Renal pelvis (tissue), 4 donors: ENCODE data around the gene LPCAT2. TPM values are rescaled to one million over a fixed set of nuclear protein-coding genes. Genes with fewer than 3 reads are reported as not detected.
"Not testable (repeated sequence)": the region's sequence is repeated elsewhere in the genome, so short reads cannot be mapped to it uniquely, and the experiment has no call there.

Source experiments
- DNase-seq: peaks from one replicate; pipeline ENCODE4 v3.0.0-alpha.2; 2013
- polyA plus RNA-seq, 3 donors: library from polyadenylated mRNA; unstranded; fragments of 120-200 nt; gene quantifications; one replicate each; pipeline ENCODE4 v1.2.1, GENCODE V29; 2013; ENCODE audit not compliant: insufficient read length in 3 of 3

Gene LPCAT2
- polyA plus RNA-seq, 3 donors, result 8.0 to 10.8 (median 8.1) TPM

DNA sequence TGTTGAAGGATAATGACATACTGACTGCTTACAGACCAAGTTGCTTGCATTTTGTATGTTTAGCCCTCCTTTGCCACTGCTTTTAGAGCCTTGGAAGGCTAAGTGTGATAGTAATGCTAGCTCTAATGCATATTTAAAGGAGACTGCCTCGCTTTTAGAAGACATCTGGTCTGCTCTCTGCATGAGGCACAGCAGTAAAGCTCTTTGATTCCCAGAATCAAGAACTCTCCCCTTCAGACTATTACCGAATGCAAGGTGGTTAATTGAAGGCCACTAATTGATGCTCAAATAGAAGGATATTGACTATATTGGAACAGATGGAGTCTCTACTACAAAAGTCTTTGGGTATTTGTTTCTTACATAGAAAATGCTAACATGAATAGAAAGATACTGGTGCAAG is 76.8 kb downstream of the LPCAT2 start:
- DNase-seq, result no peak

DNA sequence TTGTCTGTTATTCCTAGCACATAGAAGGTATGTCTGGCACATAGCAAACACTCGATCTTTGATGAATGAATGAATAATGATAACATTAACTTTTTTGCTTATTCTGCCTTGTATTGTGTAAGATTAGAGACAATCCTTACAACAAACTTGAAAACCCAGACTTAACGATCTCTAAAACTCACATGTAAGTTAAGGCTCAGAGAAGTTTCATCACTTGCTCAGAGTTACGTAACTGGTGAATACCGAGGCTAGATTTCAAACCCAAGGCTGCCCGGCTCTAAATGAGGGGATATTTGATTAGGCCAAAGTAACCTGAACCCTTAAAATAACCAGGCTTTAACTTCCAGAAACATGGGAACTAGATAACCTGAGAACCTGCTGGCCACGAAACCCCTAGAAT is 79.9 kb downstream of the LPCAT2 start:
- DNase-seq, result no peak

DNA sequence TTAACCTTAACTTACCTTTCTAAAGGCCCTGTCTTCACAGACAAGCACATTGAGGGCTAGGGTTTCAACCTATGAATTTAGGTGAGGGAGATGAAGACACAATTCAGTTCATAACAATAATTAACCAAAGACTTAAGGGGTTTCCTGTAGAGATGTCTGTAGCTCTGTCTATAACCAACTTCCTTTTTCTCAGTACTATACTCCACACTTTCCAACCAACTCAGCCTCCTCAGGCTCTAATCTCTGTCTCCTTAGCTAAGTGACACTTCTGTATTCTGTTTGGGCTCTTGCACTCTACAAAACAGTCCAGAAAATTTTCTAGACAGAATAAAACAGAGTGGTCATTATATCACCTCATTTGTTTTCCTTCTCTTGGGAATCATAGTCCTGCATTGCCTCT is 83.4 kb downstream of the LPCAT2 start:
- DNase-seq, result no peak

DNA sequence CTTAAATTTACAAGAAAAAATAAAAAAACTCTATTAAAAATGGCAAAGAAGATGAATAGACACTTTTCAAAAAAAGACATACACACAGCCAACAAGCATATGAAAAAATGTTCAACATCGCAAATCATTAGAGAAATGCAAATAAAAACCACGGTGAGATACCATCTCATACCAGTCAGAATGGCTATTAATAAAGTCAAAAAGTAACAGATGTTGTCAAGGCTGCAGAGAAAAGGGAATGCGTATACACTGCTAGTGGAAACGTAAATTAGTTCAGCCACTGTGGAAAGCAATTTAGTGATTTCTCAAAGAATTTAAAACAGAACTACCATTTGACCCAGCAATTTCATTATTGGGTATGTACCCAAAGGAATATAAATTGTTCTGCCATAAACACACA is 89.1 kb downstream of the LPCAT2 start:
- peak; percentile 35 for DNase-seq

DNA sequence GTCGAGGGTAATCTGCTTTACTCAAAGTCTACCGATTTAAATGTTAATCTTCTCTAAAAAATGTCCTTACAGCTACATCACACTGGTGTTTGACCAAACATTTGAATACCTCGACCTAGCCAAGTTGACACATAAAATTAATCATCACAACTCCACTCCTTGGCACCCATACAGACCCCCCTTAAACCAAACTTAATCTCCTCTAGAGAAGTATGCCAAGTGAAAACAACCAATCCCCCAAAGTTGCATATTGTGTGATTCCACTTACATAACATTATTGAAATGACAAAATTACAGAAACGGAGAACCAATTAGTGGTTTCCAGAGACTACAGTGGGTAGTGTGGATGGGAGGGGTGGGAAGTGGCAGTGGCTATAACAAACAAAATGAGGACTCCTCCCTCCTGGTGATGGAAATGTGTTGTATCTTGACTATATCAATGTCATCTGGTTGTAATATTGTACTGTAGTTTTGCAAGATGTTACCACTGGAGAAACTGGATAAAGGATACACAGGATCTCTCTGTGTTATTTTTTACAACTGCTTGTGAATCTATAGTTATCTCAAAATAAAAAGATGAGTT is 97.0 kb downstream of the LPCAT2 start:
- no peak for DNase-seq

DNA sequence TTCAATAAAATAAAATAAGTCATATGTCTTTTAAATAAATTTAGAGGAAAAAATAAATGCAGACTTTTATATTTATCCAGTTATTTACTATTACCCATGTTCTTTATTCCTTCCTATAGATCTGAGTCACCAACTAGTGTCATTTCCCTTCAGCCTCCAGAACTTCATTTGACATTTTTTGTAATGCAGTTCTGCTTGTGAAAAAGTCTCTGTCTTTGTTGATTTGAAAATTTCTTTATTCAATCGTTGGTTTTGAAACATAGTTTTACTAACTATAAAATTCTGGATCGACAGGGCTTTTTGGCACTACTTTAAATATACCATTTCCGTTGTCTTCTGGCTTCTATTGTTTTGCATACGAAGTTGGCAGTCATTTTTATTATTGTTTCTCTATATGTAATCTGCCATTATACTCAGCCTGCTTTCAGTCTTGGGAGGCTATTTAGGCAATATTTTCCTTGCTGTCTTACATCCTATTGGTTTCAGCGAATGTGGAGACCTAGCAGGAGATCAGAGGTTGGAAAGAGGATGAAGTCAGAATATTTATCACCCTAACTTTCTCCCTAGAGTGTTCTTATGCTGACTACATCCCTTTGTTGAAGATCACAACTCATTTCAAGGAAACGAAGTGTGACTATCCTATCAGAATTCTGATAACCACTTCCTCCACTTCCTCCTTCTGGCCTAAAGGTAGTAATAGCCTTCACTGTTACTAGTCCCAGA is 104.9 kb downstream of the LPCAT2 start:
- no peak for DNase-seq

DNA sequence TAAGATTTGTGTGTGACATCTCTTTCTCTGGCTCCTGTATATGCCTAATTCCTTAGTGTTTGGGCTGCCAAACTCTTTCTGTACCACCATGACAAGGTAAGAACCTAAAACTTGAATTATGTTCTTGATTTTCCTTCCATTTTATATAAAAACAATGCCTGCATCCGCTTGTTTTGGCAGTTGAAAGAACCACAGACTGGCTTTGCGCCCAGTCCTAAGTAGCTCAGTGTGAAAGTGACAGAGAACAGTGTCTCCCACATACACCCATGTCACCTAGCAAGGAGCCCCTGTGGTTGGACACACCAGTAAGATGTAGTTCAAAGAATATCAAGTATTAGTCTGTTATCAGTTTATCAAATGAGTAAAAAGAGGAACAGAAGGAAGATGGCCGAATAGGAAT is 106.2 kb downstream of the LPCAT2 start:
- no peak for DNase-seq

DNA sequence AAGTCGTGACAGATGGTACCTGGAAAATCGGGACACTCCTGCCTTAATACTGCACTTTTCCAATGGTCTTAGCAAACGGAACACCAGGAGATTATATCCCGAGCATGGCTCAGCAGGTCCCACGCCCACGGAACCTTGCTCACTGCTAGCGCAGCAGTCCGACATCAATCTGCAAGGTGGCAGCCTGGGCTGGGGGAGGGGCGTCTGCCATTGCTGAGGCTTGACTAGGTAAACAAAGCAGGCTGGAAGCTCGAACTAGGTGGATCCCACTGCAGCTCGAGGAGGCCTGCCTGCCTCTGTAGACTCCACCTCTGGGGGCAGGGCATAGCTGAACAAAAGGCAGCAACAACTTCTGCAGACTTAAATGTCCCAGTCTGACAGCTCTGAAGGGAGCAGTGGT is 106.8 kb downstream of the LPCAT2 start:
- not testable (repeated sequence) for DNase-seq

DNA sequence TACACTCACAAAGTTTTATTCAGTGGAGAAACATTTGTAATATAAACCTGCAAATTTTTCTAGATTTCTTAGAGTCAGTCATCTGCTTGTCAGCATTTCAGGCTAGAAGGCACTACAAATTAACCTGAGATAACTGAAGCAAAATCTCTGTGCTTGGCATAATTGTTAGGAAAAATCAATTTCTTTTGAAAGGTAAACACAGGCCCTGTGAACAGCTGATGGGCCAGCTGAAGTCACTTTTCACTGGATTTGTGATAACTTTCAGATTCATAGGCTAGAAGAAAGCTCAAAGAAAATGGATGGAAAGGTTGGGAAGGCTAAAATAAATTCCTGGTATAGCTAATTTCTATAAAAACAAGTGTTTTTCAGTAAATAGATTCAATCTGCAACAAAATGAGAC is 112.9 kb downstream of the LPCAT2 start:
- DNase-seq, result no peak

DNA sequence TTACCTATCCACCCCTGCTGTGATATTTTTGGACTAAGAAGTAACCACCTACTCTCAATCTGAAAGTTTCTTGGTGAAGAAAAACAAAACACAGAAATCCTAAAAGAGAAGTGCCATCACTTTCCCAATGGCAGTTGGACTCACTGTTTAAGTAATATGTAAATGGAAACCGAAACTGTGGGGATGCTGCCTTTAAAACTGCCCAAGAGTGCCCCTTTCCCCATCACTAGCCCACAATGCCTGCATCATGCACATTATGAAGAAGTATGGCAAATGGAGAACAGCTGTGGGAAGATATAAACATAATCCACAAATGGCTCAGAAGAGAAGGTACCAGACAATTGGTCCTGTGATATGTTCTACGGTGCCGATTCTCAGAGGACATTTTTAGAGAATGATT is 113.4 kb downstream of the LPCAT2 start:
- DNase-seq, result no peak

DNA sequence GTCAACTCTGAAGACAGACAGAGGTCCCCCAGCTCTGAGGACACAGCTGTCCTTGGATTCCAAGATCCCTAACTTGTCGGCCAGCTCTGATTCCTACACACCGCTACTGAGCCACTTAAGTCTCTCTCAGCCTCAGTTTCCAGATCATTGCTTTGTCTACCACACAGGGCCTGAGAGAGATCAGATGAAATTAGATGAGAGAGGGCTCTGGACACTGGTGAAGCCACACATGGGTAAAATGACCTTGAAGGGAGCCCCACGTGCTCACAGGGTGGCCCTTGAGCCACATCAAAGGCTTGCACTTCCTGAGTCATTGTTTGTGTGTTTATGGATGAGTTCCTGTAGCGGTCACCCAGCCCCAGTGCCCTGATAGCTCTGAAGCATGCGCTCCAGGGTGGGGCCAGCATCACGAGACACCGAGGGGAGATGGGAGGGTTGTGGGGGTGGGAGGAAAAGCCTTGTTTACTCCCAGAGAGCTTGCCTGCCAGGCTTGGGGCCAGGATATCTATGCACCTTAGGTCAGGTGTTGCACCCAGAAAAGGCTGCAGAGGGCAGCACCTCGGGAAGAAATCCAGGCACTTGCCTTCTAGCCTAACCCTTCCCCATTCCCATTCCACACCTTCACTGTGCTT is 114.2 kb downstream of the LPCAT2 start:
- DNase-seq, result no peak

DNA sequence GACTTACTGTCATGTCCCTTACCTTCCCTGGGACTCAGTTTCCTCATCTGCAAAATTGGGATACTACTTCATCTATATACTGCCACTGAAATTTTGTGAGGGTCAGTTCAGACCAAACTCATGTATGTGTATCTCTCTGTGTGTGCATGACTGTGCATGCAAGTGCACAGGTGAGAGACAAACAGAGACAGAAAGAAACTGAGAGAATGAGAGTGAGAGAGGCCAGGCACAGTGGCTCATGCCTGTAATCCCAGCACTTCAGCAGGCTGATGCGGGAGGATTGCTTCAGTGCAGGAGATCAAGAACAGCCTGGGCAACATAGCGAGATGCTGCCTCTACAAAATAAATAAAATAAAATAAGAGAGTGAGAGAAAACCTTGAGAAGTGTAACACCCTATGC is 114.8 kb downstream of the LPCAT2 start:
- no peak for DNase-seq

DNA sequence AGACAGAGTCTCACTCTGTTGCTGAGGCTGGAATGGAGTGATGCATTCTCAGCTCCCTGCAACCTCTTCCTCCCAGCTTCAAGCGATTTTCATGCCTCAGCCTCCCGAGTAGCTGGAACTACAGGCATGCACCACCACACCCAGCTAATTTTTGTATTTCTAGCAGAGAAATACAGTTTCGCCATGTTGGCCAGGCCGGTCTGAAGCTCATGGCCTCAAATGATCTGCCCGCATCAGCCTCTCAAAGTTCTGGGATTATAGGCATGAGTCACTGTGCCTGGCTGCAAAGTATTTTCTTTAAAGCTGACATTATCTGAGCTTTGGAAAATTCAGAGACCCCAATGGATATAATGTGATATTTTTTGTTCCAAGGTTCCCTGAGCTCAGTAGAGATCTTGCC is 115.8 kb downstream of the LPCAT2 start:
- DNase-seq, result no peak

DNA sequence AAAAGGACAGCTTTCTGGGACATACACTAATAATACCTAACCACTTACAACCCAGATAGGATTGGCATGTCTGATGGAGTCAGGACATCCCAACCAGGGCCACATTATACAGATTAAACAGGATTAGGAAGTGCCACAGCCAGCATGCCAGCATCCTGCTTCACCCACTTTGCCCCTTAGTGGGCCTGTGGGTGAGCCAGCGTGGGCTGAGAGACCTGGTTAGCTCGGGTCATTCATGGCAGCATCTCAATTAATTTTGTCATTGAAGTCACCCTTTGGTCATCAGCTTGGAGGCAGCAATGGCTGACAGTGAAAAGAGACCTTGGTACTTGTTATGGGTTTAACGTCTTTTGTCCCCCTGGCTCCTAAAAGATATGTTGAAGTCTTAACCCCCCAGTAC is 117.0 kb downstream of the LPCAT2 start:
- no peak for DNase-seq

DNA sequence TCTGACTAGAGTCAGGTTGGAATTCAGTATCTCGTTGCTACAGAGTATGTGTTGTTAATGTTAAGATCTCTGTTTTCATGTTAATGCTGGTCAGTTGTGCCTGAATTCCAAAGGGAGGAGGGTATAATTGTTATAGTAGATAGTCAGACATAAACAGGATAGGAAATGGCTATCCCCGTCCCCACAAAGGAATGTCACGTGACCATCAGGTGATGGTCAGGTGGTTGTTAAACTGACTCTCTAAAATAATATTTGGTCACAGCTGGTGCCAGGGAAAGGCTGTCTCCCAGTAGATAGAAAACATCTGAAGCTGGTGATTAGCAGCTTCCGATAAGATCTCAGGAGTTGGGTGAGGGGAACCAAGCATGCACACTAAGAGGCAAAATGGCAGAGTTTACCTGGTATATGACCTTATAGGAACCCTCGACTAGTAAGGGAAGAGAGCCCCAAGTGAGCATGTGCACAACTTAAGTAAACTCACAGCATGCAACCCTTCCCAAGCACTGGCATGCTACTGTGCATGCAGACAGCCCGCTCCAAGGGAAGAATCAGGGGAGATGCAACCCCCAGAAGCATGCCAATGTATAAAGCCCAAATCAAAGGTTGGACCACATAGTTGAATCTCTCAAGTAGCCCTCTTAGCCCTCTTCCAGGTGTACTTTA is 119.6 kb downstream of the LPCAT2 start:
- DNase-seq, result no peak

DNA sequence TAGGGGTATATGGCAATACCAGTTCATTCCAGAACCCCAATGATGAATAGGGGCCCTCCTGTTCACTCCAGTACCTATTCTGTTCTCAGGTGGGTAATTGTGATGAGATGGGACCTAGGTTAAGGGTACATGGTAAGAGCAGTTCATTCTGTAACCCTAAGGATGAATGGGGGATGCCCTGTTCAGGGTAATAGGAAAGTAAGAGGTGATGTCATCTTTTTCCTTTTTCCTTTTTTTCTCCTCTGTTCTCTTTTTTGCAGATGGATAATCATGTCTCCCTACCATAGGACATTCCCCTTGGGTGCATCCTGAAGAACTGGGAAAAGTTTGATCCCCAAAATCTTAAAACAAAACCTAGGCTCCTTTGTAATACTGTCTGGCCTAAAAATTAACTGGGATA is 121.9 kb downstream of the LPCAT2 start:
- DNase-seq, result no peak

DNA sequence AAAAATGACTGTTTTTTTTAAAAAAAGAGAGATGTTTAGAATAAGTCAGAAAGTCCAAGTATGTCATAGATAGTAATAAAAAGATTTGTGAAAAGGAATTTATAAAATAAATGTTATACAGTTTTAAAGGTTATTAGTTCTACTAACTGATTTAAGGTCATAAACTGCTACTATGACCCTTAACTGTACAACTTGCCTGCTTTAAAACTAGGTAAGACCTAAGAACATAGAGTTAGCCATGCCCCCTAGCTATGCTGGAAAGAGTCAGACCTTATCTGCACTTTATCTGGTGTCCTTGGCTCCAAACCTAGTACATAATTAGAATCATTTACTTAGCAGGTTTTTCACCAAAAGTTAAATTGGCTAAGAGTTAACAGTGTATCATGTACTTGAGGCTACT is 123.4 kb downstream of the LPCAT2 start:
- no peak for DNase-seq

DNA sequence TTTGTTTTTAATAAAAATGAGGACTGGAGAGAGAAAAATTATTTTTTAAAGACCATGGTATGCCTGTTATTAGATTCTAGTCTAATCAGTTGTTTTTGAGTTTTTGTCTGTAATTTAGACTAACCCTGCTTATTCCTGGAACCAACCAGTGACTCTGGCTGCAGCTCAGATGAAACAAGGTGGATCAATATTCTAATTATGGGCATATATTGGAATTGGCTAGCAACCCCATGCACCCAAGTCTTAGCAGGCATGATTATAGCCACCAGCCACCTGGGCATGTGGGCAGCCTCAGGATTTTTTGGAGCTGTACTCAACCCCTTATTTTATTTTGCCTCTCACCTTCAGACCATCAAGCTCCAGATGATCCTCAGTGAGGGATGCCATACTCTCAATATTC is 125.3 kb downstream of the LPCAT2 start:
- DNase-seq, result no peak

Other genes with a start within 250 kb of the LPCAT2 start
- gene IRX6, start 184.9 kb upstream of the LPCAT2 start, polyA plus RNA-seq, result 1 to 10 TPM; 6.4 to 7.0 (median 7.0) TPM
- 100 to 1,000 TPM; 159 to 263 (median 206) TPM for gene MMP2, start 29.9 kb upstream of the LPCAT2 start, polyA plus RNA-seq
- under 1 TPM in 1 of 3 donors, not detected in 2; 0.11 TPM for gene CAPNS2, start 57.6 kb downstream of the LPCAT2 start, polyA plus RNA-seq
- gene SLC6A2, start 146.9 kb downstream of the LPCAT2 start, polyA plus RNA-seq, result under 1 TPM in 2 of 3 donors, not detected in 1; 0.09 to 0.25 TPM